ENCODE data around the gene TMEM86B.

TMEM86B gene

GRCh38 chr19:55240713-55241020 is 12.1 kb upstream of the TMEM86B start:
- no peaks in the 10 kb centered on the region for H3K9me3 ChIP-seq (ENCODE audit: control insufficient read depth, insufficient read depth, low read length)
- H3K4me1 ChIP-seq (ENCODE audit: insufficient read depth, low read length) = no peaks in the 10 kb centered on the region
- H3K9ac ChIP-seq (ENCODE audit: low read depth, low read length) = no peak overlapping the region
- H3K36me3 ChIP-seq (ENCODE audit: insufficient read depth, low read length) = peaks cover 9% of the 10 kb centered on the region

GRCh38 chr19:55239004-55239403 is 10.4 kb upstream of the TMEM86B start:
- Histone ChIP-seq H3K9me3 (ENCODE audit: control insufficient read depth, insufficient read depth, low read length) (no peaks in the 10 kb centered on the region), H3K4me1 (ENCODE audit: insufficient read depth, low read length) (no peaks in the 10 kb centered on the region), H3K36me3 (ENCODE audit: insufficient read depth, low read length) (peaks cover 18% of the 10 kb centered on the region), H3K9ac (ENCODE audit: low read depth, low read length) (no peak overlapping the region)

DNA sequence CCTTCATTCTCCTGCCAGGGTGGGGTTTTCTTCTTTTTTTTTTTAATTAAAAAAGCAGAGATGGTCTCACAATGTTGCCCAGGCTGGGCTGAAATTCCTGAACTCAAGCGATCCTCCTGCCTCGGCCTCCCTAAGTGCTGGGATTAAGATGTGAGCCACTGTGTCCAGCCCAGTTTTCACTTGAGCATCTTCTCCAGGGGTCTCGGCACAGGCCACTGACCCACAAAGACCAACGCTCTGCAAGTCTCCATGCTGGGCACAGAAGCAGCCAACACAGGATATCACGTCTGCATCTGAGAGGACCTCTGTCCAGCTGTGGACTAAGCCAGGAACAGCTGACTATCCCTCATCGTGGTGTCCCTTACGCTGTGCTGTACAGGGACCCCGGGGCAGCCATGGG is 9.5 kb upstream of the TMEM86B start:
- Histone ChIP-seq H3K36me3 (ENCODE audit: insufficient read depth, low read length) (peaks cover 18% of the 10 kb centered on the region), H3K9me3 (ENCODE audit: control insufficient read depth, insufficient read depth, low read length) (no peaks in the 10 kb centered on the region), H3K9ac (ENCODE audit: low read depth, low read length) (no peak overlapping the region), H3K4me1 (ENCODE audit: insufficient read depth, low read length) (no peaks in the 10 kb centered on the region)

DNA sequence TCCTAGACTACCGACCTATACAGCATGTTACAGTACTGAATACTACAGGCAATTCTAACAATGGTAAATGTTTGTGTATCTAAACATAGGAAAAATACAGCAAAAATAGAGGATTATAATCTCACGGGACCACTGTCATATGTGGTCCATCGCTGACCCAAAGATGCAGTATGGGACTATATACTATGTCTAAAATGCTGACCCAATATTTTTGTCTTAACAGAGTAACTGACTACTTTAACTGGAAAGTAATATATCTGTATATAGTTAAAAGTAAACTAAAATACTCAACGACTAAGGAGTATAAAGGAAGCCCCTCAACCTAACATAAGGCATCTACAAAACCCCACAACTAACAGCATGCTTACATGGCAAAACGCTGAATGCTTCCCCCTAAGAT is 4.4 kb upstream of the TMEM86B start:
- Histone ChIP-seq H3K9me3 (ENCODE audit: control insufficient read depth, insufficient read depth, low read length) (no peaks in the 10 kb centered on the region), H3K4me1 (ENCODE audit: insufficient read depth, low read length) (no peaks in the 10 kb centered on the region), H3K9ac (ENCODE audit: low read depth, low read length) (no peak overlapping the region), H3K36me3 (ENCODE audit: insufficient read depth, low read length) (peaks cover 9% of the 10 kb centered on the region)

DNA sequence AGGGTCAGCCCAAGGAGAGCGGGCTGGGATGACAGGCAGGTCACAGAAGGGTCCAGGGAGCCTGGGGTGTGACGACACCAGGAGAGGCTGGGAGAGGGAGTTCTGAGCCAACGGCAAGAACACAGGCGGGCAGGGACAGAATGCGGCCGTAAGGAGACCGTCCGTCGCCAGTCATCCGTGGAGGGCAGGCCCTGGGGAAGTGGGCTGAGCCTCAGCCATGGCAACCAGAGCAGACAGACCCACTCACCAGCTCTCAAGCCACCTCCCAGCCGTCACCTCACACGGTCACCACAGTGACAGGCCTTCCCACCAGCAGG is 3.7 kb upstream of the TMEM86B start:
- Histone ChIP-seq H3K36me3 (ENCODE audit: insufficient read depth, low read length) (peaks cover 8% of the 10 kb centered on the region), H3K9ac (ENCODE audit: low read depth, low read length) (no peak overlapping the region), H3K9me3 (ENCODE audit: control insufficient read depth, insufficient read depth, low read length) (no peaks in the 10 kb centered on the region), H3K4me1 (ENCODE audit: insufficient read depth, low read length) (no peaks in the 10 kb centered on the region)

- H3K9ac ChIP-seq (ENCODE audit: low read depth, low read length) = no peak overlapping the region
- H3K9me3 ChIP-seq (ENCODE audit: control insufficient read depth, insufficient read depth, low read length) = no peaks in the 10 kb centered on the region
- peaks cover 8% of the 10 kb centered on the region for H3K36me3 ChIP-seq (ENCODE audit: insufficient read depth, low read length)
- H3K4me1 ChIP-seq (ENCODE audit: insufficient read depth, low read length) = no peaks in the 10 kb centered on the region
Measured at GRCh38 chr19:55231391-55232285, 3.1 kb upstream of the TMEM86B start.

DNA sequence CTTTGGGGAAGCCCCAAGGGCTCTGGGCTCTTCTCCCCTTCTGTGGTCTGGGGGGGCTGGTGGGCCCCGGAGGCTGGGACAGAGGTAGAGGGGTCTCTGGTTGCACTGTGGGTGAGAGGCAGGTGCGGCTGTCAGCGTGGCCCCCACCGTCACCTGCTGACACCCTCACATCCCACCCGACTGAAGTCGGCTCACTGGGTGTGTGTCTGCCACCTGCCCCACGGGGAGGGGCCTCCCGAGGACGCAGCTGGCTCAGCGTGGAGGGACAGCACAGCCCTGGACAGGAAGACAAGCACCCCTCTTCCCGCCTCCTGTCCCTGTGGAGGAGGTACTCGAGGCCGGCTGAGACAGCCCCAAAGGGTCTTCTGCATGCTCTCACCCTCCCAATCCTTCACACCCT is 2.2 kb upstream of the TMEM86B start:
- Histone ChIP-seq H3K9ac (ENCODE audit: low read depth, low read length) (no peak overlapping the region), H3K9me3 (ENCODE audit: control insufficient read depth, insufficient read depth, low read length) (no peaks in the 10 kb centered on the region), H3K36me3 (ENCODE audit: insufficient read depth, low read length) (peaks cover 8% of the 10 kb centered on the region), H3K4me1 (ENCODE audit: insufficient read depth, low read length) (no peaks in the 10 kb centered on the region)

GRCh38 chr19:55230329-55230728 is 1.8 kb upstream of the TMEM86B start:
- H3K9me3 ChIP-seq (ENCODE audit: control insufficient read depth, insufficient read depth, low read length) = no peaks in the 10 kb centered on the region
- no peaks in the 10 kb centered on the region for H3K4me1 ChIP-seq (ENCODE audit: insufficient read depth, low read length)
- peaks cover 8% of the 10 kb centered on the region for H3K36me3 ChIP-seq (ENCODE audit: insufficient read depth, low read length)
- no peak overlapping the region for H3K9ac ChIP-seq (ENCODE audit: low read depth, low read length)

GRCh38 chr19:55229789-55230182 is 1.2 kb upstream of the TMEM86B start:
- H3K4me1 ChIP-seq (ENCODE audit: insufficient read depth, low read length) = no peaks in the 10 kb centered on the region
- peaks cover 3% of the 10 kb centered on the region for H3K36me3 ChIP-seq (ENCODE audit: insufficient read depth, low read length)
- H3K9me3 ChIP-seq (ENCODE audit: control insufficient read depth, insufficient read depth, low read length) = no peaks in the 10 kb centered on the region
- no peak overlapping the region for H3K9ac ChIP-seq (ENCODE audit: low read depth, low read length)

- Histone ChIP-seq H3K9me3 (ENCODE audit: control insufficient read depth, insufficient read depth, low read length) (no peaks in the 10 kb centered on the region), H3K9ac (ENCODE audit: low read depth, low read length) (no peak overlapping the region), H3K36me3 (ENCODE audit: insufficient read depth, low read length) (no peaks in the 10 kb centered on the region; the same call in 1 of the 2 replicates), H3K4me1 (ENCODE audit: insufficient read depth, low read length) (no peaks in the 10 kb centered on the region)
Measured at GRCh38 chr19:55229145-55229788, 704 bp upstream of the TMEM86B start.

- Histone ChIP-seq H3K9ac (ENCODE audit: low read depth, low read length) (no peak overlapping the region), H3K4me1 (ENCODE audit: insufficient read depth, low read length) (no peaks in the 10 kb centered on the region), H3K36me3 (ENCODE audit: insufficient read depth, low read length) (no peaks in the 10 kb centered on the region; the same call in 1 of the 2 replicates), H3K9me3 (ENCODE audit: control insufficient read depth, insufficient read depth, low read length) (no peaks in the 10 kb centered on the region)
Measured at GRCh38 chr19:55228015-55228391, 560 bp downstream of the TMEM86B start.

GRCh38 chr19:55227241-55228014 is 1.1 kb downstream of the TMEM86B start:
- no peaks in the 10 kb centered on the region; the same call in 1 of the 2 replicates for H3K36me3 ChIP-seq (ENCODE audit: insufficient read depth, low read length)
- H3K9me3 ChIP-seq (ENCODE audit: control insufficient read depth, insufficient read depth, low read length) = no peaks in the 10 kb centered on the region
- H3K9ac ChIP-seq (ENCODE audit: low read depth, low read length) = no peak overlapping the region
- H3K4me1 ChIP-seq (ENCODE audit: insufficient read depth, low read length) = no peaks in the 10 kb centered on the region

DNA sequence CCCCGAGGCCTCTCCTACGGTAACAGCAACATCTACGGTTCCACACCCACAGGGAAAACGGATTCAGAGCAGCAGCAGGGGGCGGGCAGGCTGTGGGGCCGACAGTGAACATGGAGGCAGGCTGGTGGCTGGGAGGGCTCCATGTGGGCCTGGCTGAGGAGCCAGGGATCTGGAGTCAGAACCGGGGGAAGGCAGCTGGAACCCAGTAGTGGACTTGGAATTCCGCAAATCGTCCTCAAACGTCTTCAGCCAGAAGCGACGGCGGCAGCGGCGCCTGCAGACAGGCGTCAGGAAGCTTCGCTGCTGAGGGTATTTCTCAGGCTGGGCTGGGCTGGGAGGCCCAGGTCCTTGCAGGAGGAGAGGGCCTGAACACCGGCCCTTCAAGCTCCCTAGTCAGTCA is 1.8 kb downstream of the TMEM86B start:
- H3K36me3 ChIP-seq (ENCODE audit: insufficient read depth, low read length) = no peaks in the 10 kb centered on the region; the same call in 1 of the 2 replicates

DNA sequence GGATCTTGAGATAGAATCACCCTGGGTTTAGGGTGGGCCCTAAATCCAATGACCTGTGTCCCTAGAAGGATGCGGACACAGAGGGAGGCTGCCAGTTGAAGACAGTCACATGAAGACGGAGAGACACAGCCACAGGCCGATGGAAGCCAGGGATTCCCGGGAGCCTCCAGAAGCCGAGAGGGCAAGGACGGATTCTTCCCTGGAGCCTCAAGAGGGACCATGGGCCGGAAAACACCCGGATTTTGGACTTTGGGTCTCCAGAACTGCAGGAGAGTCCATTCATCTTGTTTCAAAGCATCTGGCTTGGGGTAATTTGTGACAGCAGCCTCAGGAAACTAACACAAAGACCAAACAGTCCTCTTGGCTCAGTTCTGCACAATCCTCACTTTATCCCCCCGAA is 2.3 kb downstream of the TMEM86B start:
- Histone ChIP-seq H3K36me3 (ENCODE audit: insufficient read depth, low read length) (no peaks in the 10 kb centered on the region; the same call in 1 of the 2 replicates), H3K4me1 (ENCODE audit: insufficient read depth, low read length) (no peaks in the 10 kb centered on the region), H3K9ac (ENCODE audit: low read depth, low read length) (no peak overlapping the region), H3K9me3 (ENCODE audit: control insufficient read depth, insufficient read depth, low read length) (no peaks in the 10 kb centered on the region)

More for the DNA sequence above, 1.8 kb downstream of the TMEM86B start:
- Histone ChIP-seq H3K9ac (ENCODE audit: low read depth, low read length) (no peak overlapping the region), H3K4me1 (ENCODE audit: insufficient read depth, low read length) (no peaks in the 10 kb centered on the region), H3K9me3 (ENCODE audit: control insufficient read depth, insufficient read depth, low read length) (no peaks in the 10 kb centered on the region)
